Esophagus muscularis mucosa (tissue), 4 donors: Measurements from ENCODE around the gene EML6. TPM values are rescaled to one million over a fixed set of nuclear protein-coding genes. Genes with fewer than 3 reads are reported as not detected.

Experiments used
- DNase-seq: peaks from one replicate; pipeline ENCODE4 v3.0.0-alpha.2; 2017; ENCODE audit errors: extremely low spot score
- H3K27ac ChIP-seq, 4 donors: fragments of 200-600 bp; sonication (generic); replicated peaks in 1 of 4; 1 replicate in 3 of 4; 2 replicates in 1 of 4; pipeline ENCODE4 v1.5.1; 2016 to 2019; ENCODE audit warnings: mild to moderate bottlenecking in 1 of 4
- H3K27me3 ChIP-seq, 4 donors: fragments of 200-600 bp; sonication (generic); one replicate each; pipeline versions ENCODE4 v1.5.1 to v1.6.0; 2016 to 2019
- H3K36me3 ChIP-seq, 4 donors: fragments of 200-600 bp; sonication (generic); one replicate each; pipeline ENCODE4 v1.5.1; 2016 to 2019
- H3K4me1 ChIP-seq, 4 donors: fragments of 200-600 bp; sonication (generic); one replicate each; pipeline ENCODE4 v1.5.1; 2016 to 2019
- H3K4me3 ChIP-seq, 4 donors: fragments of 200-600 bp; sonication (generic); 1 replicate in 2 of 4; 2 replicates in 2 of 4; pipeline ENCODE4 v1.5.1; 2016 to 2019; ENCODE audit warnings: mild to moderate bottlenecking in 4 of 4, moderate library complexity in 1 of 4
- H3K9me3 ChIP-seq, 4 donors: fragments of 200-600 bp; sonication (generic); 1 replicate in 3 of 4; 2 replicates in 1 of 4; pipeline ENCODE4 v1.5.1; 2016 to 2019
- CTCF ChIP-seq, 3 experiments: fragments of 200-600 bp in 2 of 3; fragments of 450-650 bp in 1 of 3; sonication (generic) in 2 of 3; IDR thresholded peaks; one replicate each; pipeline ENCODE4 v1.5.1; 2017 to 2019; ENCODE audit warnings: antibody characterized with exemption in 3 of 3, mild to moderate bottlenecking in 2 of 3, moderate library complexity in 1 of 3
- EP300 ChIP-seq: sonication (generic); formaldehyde crosslinking; IDR thresholded peaks from one replicate; pipeline ENCODE4 v1.6.1; 2017; ENCODE audit warnings: antibody characterized with exemption
- POLR2A ChIP-seq: fragments of 450-650 bp; IDR thresholded peaks from one replicate; pipeline ENCODE4 v1.6.1; 2017; ENCODE audit warnings: antibody characterized with exemption, moderate library complexity, mild to moderate bottlenecking, low read depth
- POLR2AphosphoS5 ChIP-seq, 2 donors: sonication (generic); formaldehyde crosslinking; IDR thresholded peaks; one replicate each; pipeline ENCODE4 v1.6.1; 2017; ENCODE audit warnings: antibody characterized with exemption in 2 of 2
- WGBS: methylation state at CpG from one replicate; pipeline ENCODE4 v1.1.5; 2018; 5-methylcytosine and 5-hydroxymethylcytosine counted together
- intact Hi-C: fragments of 100-400 bp; cut with DNase I; formaldehyde crosslinking; loops from one replicate; pipeline ENCODE4 v1.15.1; 2023
- total RNA-seq, 4 donors: library from RNA; depleted of rRNA; stranded (reverse); fragments of >200 nt; gene quantifications; one replicate each; pipeline versions ENCODE4 v1.1.0 to v1.2.1, GENCODE V29; 2016

Gene EML6
- total RNA-seq, 4 donors from 2014 or later = 0.75 to 4.6 (median 0.89) TPM

- H3K4me3 ChIP-seq = no peak overlapping the region
- H3K27ac ChIP-seq = no peak overlapping the region
- H3K27me3 ChIP-seq = peaks cover 0 to 9% (median 0%) of the 10 kb centered on the region in 4 donors
- TF ChIP-seq CTCF (IDR thresholded peaks at IDR 0.05) (no peak), POLR2A (no peak), EP300 (no peak), POLR2AphosphoS5 (IDR thresholded peaks at IDR 0.05) (no peak)
- peaks cover 4 to 18% (median 15%) of the 10 kb centered on the region in 4 donors for H3K4me1 ChIP-seq
- 79% methylated on average over 4 of the region's 4 CpGs for WGBS
- intact Hi-C loops = loop anchor here (5.0 kb wide), 1 partner anchor 109 kb away; no protein-coding TSS in a partner anchor
- no peaks in the 10 kb centered on the region for H3K36me3 ChIP-seq
- no peak for DNase-seq
- no peaks in the 10 kb centered on the region for H3K9me3 ChIP-seq
Observed at GRCh38 chr2:54728669-54729120, 5.2 kb downstream of the EML6 start.

- DNase-seq = no peak
- intact Hi-C loops = no loop called here
- 32% methylated on average over 2 of the region's 2 CpGs for WGBS
- no peaks in the 10 kb centered on the region for H3K36me3 ChIP-seq
- H3K27me3 ChIP-seq = no peaks in the 10 kb centered on the region
- H3K4me3 ChIP-seq = no peak overlapping the region
- no peaks in the 10 kb centered on the region for H3K4me1 ChIP-seq
- H3K27ac ChIP-seq = no peak overlapping the region
- no peak for TF ChIP-seq EP300
- TF ChIP-seq POLR2A = no peak
- TF ChIP-seq CTCF (IDR thresholded peaks at IDR 0.05) = no peak
- no peak for TF ChIP-seq POLR2AphosphoS5 (IDR thresholded peaks at IDR 0.05)
- H3K9me3 ChIP-seq = no peaks in the 10 kb centered on the region
Observed at GRCh38 chr2:54735636-54736035, 12.2 kb downstream of the EML6 start.

- Histone ChIP-seq H3K36me3 (no peaks in the 10 kb centered on the region), H3K4me3 (no peak overlapping the region), H3K27me3 (no peaks in the 10 kb centered on the region), H3K27ac (no peak overlapping the region), H3K4me1 (no peaks in the 10 kb centered on the region), H3K9me3 (no peaks in the 10 kb centered on the region)
- no peak for DNase-seq
- no peak for TF ChIP-seq POLR2AphosphoS5 (IDR thresholded peaks at IDR 0.05)
- no peak for TF ChIP-seq EP300
- TF ChIP-seq POLR2A = no peak
- no peak for TF ChIP-seq CTCF (IDR thresholded peaks at IDR 0.05)
- intact Hi-C loops = no loop called here
Observed at GRCh38 chr2:54738281-54738680, 14.8 kb downstream of the EML6 start.

GRCh38 chr2:54740333-54740732 lies 16.9 kb downstream of the EML6 start:
- DNase-seq = no peak
- H3K27ac ChIP-seq = no peak overlapping the region
- no peaks in the 10 kb centered on the region for H3K4me1 ChIP-seq
- H3K4me3 ChIP-seq = no peak overlapping the region
- no peak for TF ChIP-seq CTCF (IDR thresholded peaks at IDR 0.05)
- H3K36me3 ChIP-seq = no peaks in the 10 kb centered on the region
- no peaks in the 10 kb centered on the region for H3K9me3 ChIP-seq
- H3K27me3 ChIP-seq = no peaks in the 10 kb centered on the region
- 85% methylated on average over 2 of the region's 2 CpGs for WGBS
- intact Hi-C loops = no loop called here

GRCh38 chr2:54741250-54741649 lies 17.8 kb downstream of the EML6 start:
- 100% methylated on average over 1 of the region's 1 CpG for WGBS
- TF ChIP-seq EP300 (no peak), CTCF (IDR thresholded peaks at IDR 0.05) (no peak), POLR2A (no peak)

More at GRCh38 chr2:54741250-54741649, 17.8 kb downstream of the EML6 start:
- Histone ChIP-seq H3K4me3 (no peak overlapping the region), H3K4me1 (no peaks in the 10 kb centered on the region), H3K27me3 (no peaks in the 10 kb centered on the region), H3K9me3 (no peaks in the 10 kb centered on the region), H3K27ac (no peak overlapping the region), H3K36me3 (no peaks in the 10 kb centered on the region)
- DNase-seq = no peak
- intact Hi-C loops = no loop called here
